GM21619 (cell line): Measurements from ENCODE around the gene PPP2R3B.
"Not testable (repeated sequence)": the region's sequence is repeated elsewhere in the genome, so short reads cannot be mapped to it uniquely, and the experiment has no call there.

Experiments
- ATAC-seq: cut with Tn5 transposase; IDR thresholded peaks from one replicate; pipeline ENCODE4 v1.9.1; 2021; ENCODE audit not compliant: unreplicated experiment

Gene PPP2R3B

GRCh38 chrX:340641-341423 lies 45.9 kb downstream of the PPP2R3B start:
- ATAC-seq: no peak

GRCh38 chrX:340121-340520 lies 46.6 kb downstream of the PPP2R3B start:
- ATAC-seq: no peak

- ATAC-seq: no peak
These were observed 47.8 kb downstream of the PPP2R3B start for GRCh38 chrX:338836-339400.

- no peak for ATAC-seq
These were observed 48.3 kb downstream of the PPP2R3B start for GRCh38 chrX:338281-338835.

- no peak for ATAC-seq
These were observed 49.3 kb downstream of the PPP2R3B start for GRCh38 chrX:337331-337831.

- no peak for ATAC-seq
These were observed 50.5 kb downstream of the PPP2R3B start for GRCh38 chrX:336227-336626.

- ATAC-seq: no peak
These were observed 51.0 kb downstream of the PPP2R3B start for GRCh38 chrX:335758-336155.

- no peak for ATAC-seq
These were observed 51.5 kb downstream of the PPP2R3B start for GRCh38 chrX:334971-335757.

- no peak for ATAC-seq
These were observed 52.3 kb downstream of the PPP2R3B start for GRCh38 chrX:334331-334891.

GRCh38 chrX:333611-334311 lies 52.9 kb downstream of the PPP2R3B start:
- ATAC-seq: no peak

GRCh38 chrX:332916-333610 lies 53.6 kb downstream of the PPP2R3B start:
- ATAC-seq: no peak

GRCh38 chrX:332496-332860 lies 54.2 kb downstream of the PPP2R3B start:
- ATAC-seq: no peak

GRCh38 chrX:331825-332495 lies 54.7 kb downstream of the PPP2R3B start:
- ATAC-seq: no peak

- no peak for ATAC-seq
These were observed 55.4 kb downstream of the PPP2R3B start for GRCh38 chrX:331151-331824.

- ATAC-seq: no peak
These were observed 56.0 kb downstream of the PPP2R3B start for GRCh38 chrX:330726-331150.

- ATAC-seq: not testable (repeated sequence)
These were observed 56.5 kb downstream of the PPP2R3B start for GRCh38 chrX:330141-330725.

- no peak for ATAC-seq
These were observed 57.3 kb downstream of the PPP2R3B start for GRCh38 chrX:329291-329910.

GRCh38 chrX:327660-328126 lies 59.0 kb downstream of the PPP2R3B start:
- ATAC-seq: no peak
